SK-N-SH (cell line): ENCODE measurements around the gene DTNBP1. TPM values are rescaled to one million over a fixed set of nuclear protein-coding genes. Genes with fewer than 3 reads are reported as not detected.

Source experiments
- CTCF ChIA-PET: fragments of 300-600, 350-600 bp; formaldehyde crosslinking; extraction: SDS; loops from one replicate; lab custom pipeline; 2021; lab: Yijun Ruan, JAX
- POLR2A ChIA-PET: fragments of 350-600 bp; sonication (Branson Sonifier 250); formaldehyde crosslinking; extraction: SDS; loops from one replicate; lab custom pipeline; 2020; ENCODE audit warnings: antibody characterized with exemption, inconsistent platforms; lab: Yijun Ruan, JAX
- DNase-seq: peaks from one replicate; pipeline ENCODE4 v3.0.0; 2012
- H2AFZ ChIP-seq: fragments of 200-600 bp; sonication (generic); 2 replicates; pipeline ENCODE4 v1.8.1; 2016; ENCODE audit warnings: antibody characterized with exemption, mild to moderate bottlenecking, low read depth
- H3F3A ChIP-seq: fragments of 200-600 bp; sonication (generic); replicated peaks from 2 replicates; pipeline ENCODE3; 2016; ENCODE audit warnings: antibody characterized with exemption, mild to moderate bottlenecking; ENCODE audit not compliant: insufficient read depth
- H3K27ac ChIP-seq, 2 experiments: fragments of 200-500 bp in 1 of 2; fragments of 200-600 bp in 1 of 2; sonication (Bioruptor generic) in 1 of 2; sonication (generic), shearing (Covaris generic) in 1 of 2; 2 replicates each; pipeline versions ENCODE4 v1.5.1 to v1.6.1; 2014 to 2016; ENCODE audit warnings: low read depth in 2 of 2, inconsistent platforms in 1 of 2, low read length in 1 of 2, mild to moderate bottlenecking in 1 of 2, mixed read lengths in 1 of 2
- H3K27me3 ChIP-seq: fragments of 200-600 bp; sonication (generic), shearing (Covaris generic); 2 replicates; pipeline ENCODE4 v1.6.1; 2016; ENCODE audit warnings: mixed run types; ENCODE audit not compliant: insufficient read depth
- H3K36me3 ChIP-seq, 2 experiments: fragments of 200-500 bp in 1 of 2; fragments of 200-600 bp in 1 of 2; sonication (Bioruptor generic) in 1 of 2; sonication (generic) in 1 of 2; replicated peaks in 1 of 2; 2 replicates each; pipeline versions ENCODE3 to v1.5.1; 2014 to 2016; ENCODE audit warnings: low read length in 1 of 2, mild to moderate bottlenecking in 1 of 2; ENCODE audit not compliant: insufficient read depth in 2 of 2, control insufficient read depth in 1 of 2
- H3K4me1 ChIP-seq, 2 experiments: fragments of 200-500 bp in 1 of 2; fragments of 200-600 bp in 1 of 2; sonication (Bioruptor generic) in 1 of 2; sonication (generic), shearing (Covaris generic) in 1 of 2; 2 replicates each; pipeline versions ENCODE4 v1.5.1 to v1.6.1; 2014 to 2016; ENCODE audit warnings: low read depth in 1 of 2, low read length in 1 of 2, mixed run types in 1 of 2; ENCODE audit not compliant: insufficient read depth in 2 of 2, control insufficient read depth in 1 of 2
- H3K4me2 ChIP-seq: fragments of 200-600 bp; sonication (generic), shearing (Covaris generic); 2 replicates; pipeline ENCODE4 v1.6.1; 2017; ENCODE audit warnings: mixed run types
- H3K4me3 ChIP-seq, 2 experiments: fragments of 200-500 bp in 1 of 2; fragments of 200-600 bp in 1 of 2; sonication (Bioruptor generic) in 1 of 2; sonication (generic), shearing (Covaris generic) in 1 of 2; 2 replicates each; pipeline versions ENCODE4 v1.5.1 to v1.8.1; 2014 to 2016; ENCODE audit warnings: low read depth in 2 of 2, inconsistent platforms in 1 of 2, low read length in 1 of 2, mild to moderate bottlenecking in 1 of 2, mixed read lengths in 1 of 2, moderate library complexity in 1 of 2
- H3K79me2 ChIP-seq: fragments of 200-600 bp; sonication (generic); 2 replicates; pipeline ENCODE4 v1.8.1; 2017; ENCODE audit warnings: mild to moderate bottlenecking; ENCODE audit not compliant: insufficient read depth
- H3K9ac ChIP-seq: fragments of 200-600 bp; sonication (generic); 2 replicates; pipeline ENCODE4 v1.6.1; 2017; ENCODE audit warnings: mixed run types
- H3K9me2 ChIP-seq: fragments of 200-600 bp; sonication (generic); 2 replicates; pipeline ENCODE4 v1.6.1; 2017; ENCODE audit warnings: mixed run types
- H3K9me3 ChIP-seq: fragments of 200-600 bp; sonication (generic); 2 replicates; pipeline ENCODE4 v1.6.1; 2017; ENCODE audit warnings: mixed run types, mild to moderate bottlenecking, moderate library complexity
- H4K20me1 ChIP-seq: fragments of 200-600 bp; sonication (generic); 2 replicates; pipeline ENCODE4 v1.6.1; 2017; ENCODE audit warnings: mild to moderate bottlenecking, mixed run types; ENCODE audit not compliant: insufficient read depth
- FOXM1 ChIP-seq: IDR thresholded peaks from 2 replicates; pipeline ENCODE4 v1.4.0; 2012; ENCODE audit warnings: low read depth, mild to moderate bottlenecking
- GATA2 ChIP-seq: sonication (generic); formaldehyde crosslinking; IDR thresholded peaks from 2 replicates; pipeline ENCODE4 v1.5.0; 2020; ENCODE audit warnings: mild to moderate bottlenecking, missing genetic modification reagents
- MEF2A ChIP-seq: IDR thresholded peaks from 2 replicates; pipeline ENCODE4 v1.4.0; 2012; ENCODE audit warnings: low read depth, borderline replicate concordance
- MXI1 ChIP-seq: IDR thresholded peaks from 2 replicates; pipeline ENCODE4 v1.6.1; 2012; ENCODE audit warnings: mild to moderate bottlenecking, low read depth, low read length, improper control_type of control experiment
- NRF1 ChIP-seq: IDR thresholded peaks from 2 replicates; pipeline ENCODE4 v1.6.1; 2012; ENCODE audit warnings: low read depth, mild to moderate bottlenecking, low read length
- PBX3 ChIP-seq: IDR thresholded peaks from 2 replicates; pipeline ENCODE4; 2012
- REST ChIP-seq: IDR thresholded peaks from 2 replicates; pipeline ENCODE4 v1.6.1; 2012; ENCODE audit warnings: mild to moderate bottlenecking, low read depth, low read length, moderate library complexity
- RFX5 ChIP-seq: IDR thresholded peaks from 2 replicates; pipeline ENCODE4 v1.6.1; 2012; ENCODE audit warnings: mild to moderate bottlenecking, improper control_type of control experiment, low read length
- SMC3 ChIP-seq: IDR thresholded peaks from 2 replicates; pipeline ENCODE4 v1.6.1; 2012; ENCODE audit warnings: low read depth, low read length, improper control_type of control experiment
- TAF1 ChIP-seq: IDR thresholded peaks from 2 replicates; pipeline ENCODE4 v1.6.1; 2012; ENCODE audit warnings: low read depth, mild to moderate bottlenecking, low read length, moderate library complexity, borderline replicate concordance
- TCF12 ChIP-seq: IDR thresholded peaks from 2 replicates; pipeline ENCODE4 v1.4.0; 2012
- TEAD4 ChIP-seq: IDR thresholded peaks from 2 replicates; pipeline ENCODE4 v1.4.0; 2012; ENCODE audit warnings: mild to moderate bottlenecking, borderline replicate concordance; ENCODE audit not compliant: insufficient read depth
- WGBS: methylation state at CpG from one replicate; pipeline ENCODE4 v1.1.6; 2017; ENCODE audit warnings: low lambda C conversion rate; 5-methylcytosine and 5-hydroxymethylcytosine counted together
- polyA plus RNA-seq, 3 experiments: library from polyadenylated mRNA; depleted of rRNA; stranded (reverse); fragments of >200 nt; gene quantifications; 2 replicates each; pipeline ENCODE4 v1.2.3, GENCODE V29; 2012
- TF ChIP-seq, protein P1 (sequence below): fragments of 150-350 bp; IDR thresholded peaks from 2 replicates; pipeline ENCODE4 v1.6.1; 2016; ENCODE audit warnings: mild to moderate bottlenecking, low read depth, low read length

The DTNBP1 gene
- polyA plus RNA-seq, 1 of the 3 experiments (the other 2 are of a cell fraction): 19.7 TPM

DNA sequence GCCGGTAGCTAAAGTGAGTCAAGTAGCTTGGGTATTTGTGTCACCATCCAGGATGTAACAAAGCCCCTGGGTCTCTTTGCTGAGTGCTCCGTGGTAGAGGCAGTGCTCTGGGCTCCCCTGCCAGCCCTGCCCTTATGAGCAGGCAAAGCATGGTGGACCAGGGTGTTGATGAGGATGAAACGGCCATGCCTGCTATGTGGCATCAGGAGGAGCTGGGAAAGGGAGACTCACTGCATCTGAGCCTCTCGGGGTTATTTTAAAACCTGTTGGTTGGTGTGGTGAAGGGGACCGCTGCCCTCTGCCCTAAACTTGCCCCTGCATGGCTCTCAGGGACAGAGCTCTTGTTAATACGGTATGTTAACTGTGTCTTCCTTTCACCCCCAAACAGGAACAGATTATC, 143.1 kb downstream of the DTNBP1 start:
- Histone ChIP-seq H3K9me3 (no peaks in the 10 kb centered on the region), H3K4me2 (no peak overlapping the region), H3F3A (peaks cover 2% of the 10 kb centered on the region), H3K9me2 (no peaks in the 10 kb centered on the region), H3K79me2 (no peaks in the 10 kb centered on the region), H3K9ac (no peak overlapping the region), H3K36me3 (peaks cover 22 to 47% of the 10 kb centered on the region in 2 experiments), H3K27ac (no peak overlapping the region), H3K4me1 (no peaks in the 10 kb centered on the region; a peak in 1 of 4 replicates), H4K20me1 (no peaks in the 10 kb centered on the region), H3K27me3 (no peaks in the 10 kb centered on the region), H2AFZ (no peak overlapping the region), H3K4me3 (no peak overlapping the region)
- 68% methylated on average over 5 of the region's 6 CpGs for WGBS
- ChIA-PET POLR2A (no interaction called here), CTCF (interaction anchor here (1.6 kb wide), 1 partner anchor 14 kb away, joined by 5 read pairs; no protein-coding TSS in a partner anchor)
- DNase-seq: no peak
- no peak for TF ChIP-seq RFX5
- no peak for TF ChIP-seq SMC3
- no peak for TF ChIP-seq NRF1
- TF ChIP-seq, protein P1, sequence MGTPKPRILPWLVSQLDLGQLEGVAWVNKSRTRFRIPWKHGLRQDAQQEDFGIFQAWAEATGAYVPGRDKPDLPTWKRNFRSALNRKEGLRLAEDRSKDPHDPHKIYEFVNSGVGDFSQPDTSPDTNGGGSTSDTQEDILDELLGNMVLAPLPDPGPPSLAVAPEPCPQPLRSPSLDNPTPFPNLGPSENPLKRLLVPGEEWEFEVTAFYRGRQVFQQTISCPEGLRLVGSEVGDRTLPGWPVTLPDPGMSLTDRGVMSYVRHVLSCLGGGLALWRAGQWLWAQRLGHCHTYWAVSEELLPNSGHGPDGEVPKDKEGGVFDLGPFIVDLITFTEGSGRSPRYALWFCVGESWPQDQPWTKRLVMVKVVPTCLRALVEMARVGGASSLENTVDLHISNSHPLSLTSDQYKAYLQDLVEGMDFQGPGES: no peak
- TF ChIP-seq MXI1: no peak
- TF ChIP-seq GATA2 (CRISPR knock-in tag): no peak
- no peak for TF ChIP-seq PBX3
- no peak for TF ChIP-seq TCF12
- no peak for TF ChIP-seq TAF1
- TF ChIP-seq FOXM1: no peak
- no peak for TF ChIP-seq REST
- no peak for TF ChIP-seq TEAD4
- no peak for TF ChIP-seq MEF2A
